ENCODE measurements around the gene F10. TPM values are rescaled to one million over a fixed set of nuclear protein-coding genes. Genes with fewer than 3 reads are reported as not detected.

Gene F10
- total and polyA plus RNA-seq, 2 of the 13 experiments (the other 11 are each of a cell fraction or from before 2014, with no cell fraction given) = 58.4 to 237 TPM

DNA sequence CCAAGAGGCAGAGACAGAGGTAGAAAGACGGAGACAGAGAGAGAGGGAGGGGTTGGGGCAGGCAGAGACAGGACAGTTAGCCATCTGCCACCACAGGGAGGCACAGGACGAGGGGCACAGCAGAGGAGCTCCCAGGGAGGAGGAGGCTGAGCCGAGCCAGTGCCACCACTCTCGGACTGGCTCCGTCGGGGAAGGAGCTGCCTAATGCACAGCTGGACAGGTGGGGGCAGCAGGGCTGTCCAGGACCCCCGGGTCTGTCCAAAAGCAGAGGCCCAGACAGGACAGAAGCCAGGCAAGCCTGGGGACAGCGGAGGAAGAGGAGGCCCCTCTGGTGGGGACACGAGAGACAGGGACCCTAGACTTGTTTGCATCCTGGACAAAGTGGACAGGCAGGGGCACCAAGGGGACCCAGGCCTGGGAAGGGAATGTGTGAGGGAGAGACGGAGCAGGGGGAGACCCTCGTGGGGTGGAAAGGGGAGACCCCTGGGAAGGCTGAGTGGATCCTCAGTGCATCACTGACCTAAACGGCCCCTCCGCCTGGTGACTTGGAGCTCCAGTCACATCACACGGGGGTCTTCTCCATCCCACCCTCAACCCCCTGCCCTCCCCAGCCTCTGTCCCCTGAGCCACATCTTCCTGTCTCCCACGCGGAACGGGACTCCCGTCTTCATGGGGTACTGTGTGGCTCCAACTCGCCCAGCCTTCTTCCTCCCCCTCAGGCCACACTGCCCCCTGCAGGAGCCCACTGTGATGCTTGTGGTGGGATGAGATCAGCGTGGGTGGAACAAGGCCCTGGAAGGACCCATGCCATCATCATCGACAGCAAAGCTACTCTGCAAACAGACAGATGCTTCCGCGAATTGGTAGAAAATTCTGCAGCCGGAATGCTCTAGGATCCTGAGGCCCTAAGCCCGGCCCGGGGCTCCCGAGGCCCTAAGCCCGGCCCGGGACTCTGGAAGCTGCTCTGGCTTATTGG, 915 bp downstream of the F10 start (continued):
- TF ChIP-seq, protein P1, sequence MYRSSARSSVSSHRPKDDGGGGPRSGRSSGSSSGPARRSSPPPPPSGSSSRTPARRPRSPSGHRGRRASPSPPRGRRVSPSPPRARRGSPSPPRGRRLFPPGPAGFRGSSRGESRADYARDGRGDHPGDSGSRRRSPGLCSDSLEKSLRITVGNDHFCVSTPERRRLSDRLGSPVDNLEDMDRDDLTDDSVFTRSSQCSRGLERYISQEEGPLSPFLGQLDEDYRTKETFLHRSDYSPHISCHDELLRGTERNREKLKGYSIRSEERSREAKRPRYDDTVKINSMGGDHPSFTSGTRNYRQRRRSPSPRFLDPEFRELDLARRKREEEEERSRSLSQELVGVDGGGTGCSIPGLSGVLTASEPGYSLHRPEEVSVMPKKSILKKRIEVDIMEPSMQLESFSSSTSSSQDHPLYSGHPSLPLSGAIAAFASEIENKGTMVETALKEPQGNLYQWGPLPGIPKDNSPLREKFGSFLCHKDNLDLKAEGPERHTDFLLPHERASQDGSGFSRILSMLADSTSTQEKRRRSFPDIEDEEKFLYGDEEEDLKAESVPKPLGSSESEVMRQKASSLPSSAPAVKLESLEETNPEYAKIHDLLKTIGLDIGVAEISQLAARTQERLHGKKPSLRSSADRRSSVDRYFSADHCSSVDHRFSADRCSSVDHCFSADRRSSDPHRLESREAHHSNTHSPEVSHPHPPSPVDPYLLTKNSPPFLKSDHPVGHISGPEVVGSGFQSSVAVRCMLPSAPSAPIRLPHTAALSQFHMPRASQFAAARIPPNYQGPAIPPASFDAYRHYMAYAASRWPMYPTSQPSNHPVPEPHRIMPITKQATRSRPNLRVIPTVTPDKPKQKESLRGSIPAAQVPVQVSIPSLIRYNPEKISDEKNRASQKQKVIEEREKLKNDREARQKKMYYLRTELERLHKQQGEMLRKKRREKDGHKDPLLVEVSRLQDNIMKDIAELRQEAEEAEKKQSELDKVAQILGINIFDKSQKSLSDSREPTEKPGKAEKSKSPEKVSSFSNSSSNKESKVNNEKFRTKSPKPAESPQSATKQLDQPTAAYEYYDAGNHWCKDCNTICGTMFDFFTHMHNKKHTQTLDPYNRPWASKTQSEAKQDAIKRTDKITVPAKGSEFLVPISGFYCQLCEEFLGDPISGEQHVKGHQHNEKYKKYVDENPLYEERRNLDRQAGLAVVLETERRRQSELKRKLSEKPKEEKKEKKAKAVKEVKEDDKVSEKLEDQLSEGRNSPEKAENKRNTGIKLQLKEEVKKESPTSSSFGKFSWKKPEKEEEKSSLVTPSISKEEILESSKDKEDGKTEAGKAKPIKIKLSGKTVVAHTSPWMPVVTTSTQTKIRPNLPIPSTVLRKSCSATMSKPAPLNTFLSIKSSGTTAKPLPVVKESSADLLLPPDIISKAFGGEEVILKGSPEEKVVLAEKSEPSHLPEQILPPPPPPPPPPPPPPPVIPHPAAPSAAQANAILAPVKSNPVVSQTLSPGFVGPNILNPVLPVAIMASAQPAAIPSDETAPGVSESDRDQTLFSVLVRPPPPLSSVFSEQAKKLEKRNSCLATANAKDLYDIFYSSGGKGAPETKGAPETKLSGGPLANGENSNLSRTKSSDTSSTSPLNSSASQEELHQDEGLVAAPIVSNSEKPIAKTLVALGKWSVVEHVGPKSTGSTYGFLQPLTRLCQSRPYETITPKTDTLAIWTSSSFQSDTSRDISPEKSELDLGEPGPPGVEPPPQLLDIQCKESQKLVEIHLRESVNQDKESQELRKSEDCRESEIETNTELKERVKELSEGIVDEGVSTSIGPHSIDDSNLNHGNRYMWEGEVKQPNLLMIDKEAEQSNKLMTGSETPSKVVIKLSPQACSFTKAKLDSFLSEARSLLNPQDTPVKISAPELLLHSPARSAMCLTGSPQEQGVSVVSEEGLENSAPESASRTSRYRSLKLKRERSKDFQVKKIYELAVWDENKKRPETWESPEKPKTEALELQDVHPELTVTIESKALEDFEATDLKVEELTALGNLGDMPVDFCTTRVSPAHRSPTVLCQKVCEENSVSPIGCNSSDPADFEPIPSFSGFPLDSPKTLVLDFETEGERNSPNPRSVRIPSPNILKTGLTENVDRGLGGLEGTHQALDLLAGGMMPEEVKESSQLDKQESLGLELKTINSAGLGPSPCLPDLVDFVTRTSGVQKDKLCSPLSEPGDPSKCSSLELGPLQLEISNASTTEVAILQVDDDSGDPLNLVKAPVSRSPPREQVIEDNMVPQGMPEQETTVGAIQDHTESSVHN (CRISPR knock-in tag; IDR thresholded peaks at IDR 0.05) = no peak
- TF ChIP-seq, protein P2, sequence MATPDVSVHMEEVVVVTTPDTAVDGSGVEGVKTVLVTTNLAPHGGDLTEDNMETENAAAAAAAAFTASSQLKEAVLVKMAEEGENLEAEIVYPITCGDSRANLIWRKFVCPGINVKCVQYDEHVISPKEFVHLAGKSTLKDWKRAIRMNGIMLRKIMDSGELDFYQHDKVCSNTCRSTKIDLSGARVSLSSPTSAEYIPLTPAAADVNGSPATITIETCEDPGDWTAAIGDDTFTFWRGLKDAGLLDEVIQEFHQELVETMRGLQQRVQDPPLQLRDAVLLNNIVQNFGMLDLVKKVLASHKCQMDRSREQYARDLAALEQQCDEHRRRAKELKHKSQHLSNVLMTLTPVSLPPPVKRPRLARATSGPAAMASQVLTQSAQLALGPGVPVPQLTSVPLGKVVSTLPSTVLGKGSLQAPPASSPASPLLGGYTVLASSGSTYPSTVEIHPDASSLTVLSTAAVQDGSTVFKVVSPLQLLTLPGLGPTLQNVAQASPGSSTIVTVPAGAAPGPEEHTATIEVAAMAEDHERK (CRISPR knock-in tag; IDR thresholded peaks at IDR 0.05; ENCODE audit: low read depth) = no peak
- TF ChIP-seq PHB2 (IDR thresholded peaks at IDR 0.05; ENCODE audit: partially characterized antibody) (no peak), NFYB (CRISPR knock-in tag; IDR thresholded peaks at IDR 0.05) (no peak), FLYWCH1 (CRISPR knock-in tag; IDR thresholded peaks at IDR 0.05) (no peak), ZNF75D (CRISPR knock-in tag; IDR thresholded peaks at IDR 0.05; ENCODE audit: borderline replicate concordance) (no peak), REXO4 (CRISPR knock-in tag; IDR thresholded peaks at IDR 0.05; ENCODE audit: borderline replicate concordance) (no peak), ZNF672 (CRISPR knock-in tag; IDR thresholded peaks at IDR 0.05) (no peak), FOSL1 (CRISPR knock-in tag; IDR thresholded peaks at IDR 0.05; ENCODE audit: borderline replicate concordance) (no peak), MYNN (CRISPR knock-in tag; IDR thresholded peaks at IDR 0.05; ENCODE audit: low read depth) (no peak), SNAPC2 (CRISPR knock-in tag; IDR thresholded peaks at IDR 0.05) (no peak), PCBP2 (optimal IDR thresholded peaks at IDR 0.05; ENCODE audit: low read depth, low read length, poor library complexity, severe bottlenecking) (no peak)
- TF ChIP-seq, protein P3, sequence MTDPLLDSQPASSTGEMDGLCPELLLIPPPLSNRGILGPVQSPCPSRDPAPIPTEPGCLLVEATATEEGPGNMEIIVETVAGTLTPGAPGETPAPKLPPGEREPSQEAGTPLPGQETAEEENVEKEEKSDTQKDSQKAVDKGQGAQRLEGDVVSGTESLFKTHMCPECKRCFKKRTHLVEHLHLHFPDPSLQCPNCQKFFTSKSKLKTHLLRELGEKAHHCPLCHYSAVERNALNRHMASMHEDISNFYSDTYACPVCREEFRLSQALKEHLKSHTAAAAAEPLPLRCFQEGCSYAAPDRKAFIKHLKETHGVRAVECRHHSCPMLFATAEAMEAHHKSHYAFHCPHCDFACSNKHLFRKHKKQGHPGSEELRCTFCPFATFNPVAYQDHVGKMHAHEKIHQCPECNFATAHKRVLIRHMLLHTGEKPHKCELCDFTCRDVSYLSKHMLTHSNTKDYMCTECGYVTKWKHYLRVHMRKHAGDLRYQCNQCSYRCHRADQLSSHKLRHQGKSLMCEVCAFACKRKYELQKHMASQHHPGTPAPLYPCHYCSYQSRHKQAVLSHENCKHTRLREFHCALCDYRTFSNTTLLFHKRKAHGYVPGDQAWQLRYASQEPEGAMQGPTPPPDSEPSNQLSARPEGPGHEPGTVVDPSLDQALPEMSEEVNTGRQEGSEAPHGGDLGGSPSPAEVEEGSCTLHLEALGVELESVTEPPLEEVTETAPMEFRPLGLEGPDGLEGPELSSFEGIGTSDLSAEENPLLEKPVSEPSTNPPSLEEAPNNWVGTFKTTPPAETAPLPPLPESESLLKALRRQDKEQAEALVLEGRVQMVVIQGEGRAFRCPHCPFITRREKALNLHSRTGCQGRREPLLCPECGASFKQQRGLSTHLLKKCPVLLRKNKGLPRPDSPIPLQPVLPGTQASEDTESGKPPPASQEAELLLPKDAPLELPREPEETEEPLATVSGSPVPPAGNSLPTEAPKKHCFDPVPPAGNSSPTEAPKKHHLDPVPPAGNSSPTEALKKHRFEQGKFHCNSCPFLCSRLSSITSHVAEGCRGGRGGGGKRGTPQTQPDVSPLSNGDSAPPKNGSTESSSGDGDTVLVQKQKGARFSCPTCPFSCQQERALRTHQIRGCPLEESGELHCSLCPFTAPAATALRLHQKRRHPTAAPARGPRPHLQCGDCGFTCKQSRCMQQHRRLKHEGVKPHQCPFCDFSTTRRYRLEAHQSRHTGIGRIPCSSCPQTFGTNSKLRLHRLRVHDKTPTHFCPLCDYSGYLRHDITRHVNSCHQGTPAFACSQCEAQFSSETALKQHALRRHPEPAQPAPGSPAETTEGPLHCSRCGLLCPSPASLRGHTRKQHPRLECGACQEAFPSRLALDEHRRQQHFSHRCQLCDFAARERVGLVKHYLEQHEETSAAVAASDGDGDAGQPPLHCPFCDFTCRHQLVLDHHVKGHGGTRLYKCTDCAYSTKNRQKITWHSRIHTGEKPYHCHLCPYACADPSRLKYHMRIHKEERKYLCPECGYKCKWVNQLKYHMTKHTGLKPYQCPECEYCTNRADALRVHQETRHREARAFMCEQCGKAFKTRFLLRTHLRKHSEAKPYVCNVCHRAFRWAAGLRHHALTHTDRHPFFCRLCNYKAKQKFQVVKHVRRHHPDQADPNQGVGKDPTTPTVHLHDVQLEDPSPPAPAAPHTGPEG (CRISPR knock-in tag; IDR thresholded peaks at IDR 0.05) = no peak
